Activated T-helper 2 cell treated with anti-CD3 and anti-CD28 coated beads, Interferon-gamma antibody, Interleukin-2, Interleukin-4, amounts not matched to agents 10 μg/mL and 5 μg/mL and 100 μg/mL, durations not matched to agents 14 hours and 24 hours and 36 hours (primary cell): ENCODE measurements around the gene CP. TPM values are rescaled to one million over a fixed set of nuclear protein-coding genes. Genes with fewer than 3 reads are reported as not detected.
A peak's percentile ranks its signal among the peaks of the same experiment; 100 is the strongest.

Experiments used
- DNase-seq: peaks from one replicate; pipeline ENCODE4 v3.0.0; 2021; ENCODE audit warnings: low spot score
- H3K27ac Mint-ChIP-seq: one replicate; pipeline ENCODE4 v1.8.0; 2021; ENCODE audit warnings: mixed read lengths
- H3K27me3 Mint-ChIP-seq: one replicate; pipeline ENCODE4 v1.8.0; 2021; ENCODE audit warnings: low read depth, mixed read lengths
- H3K36me3 Mint-ChIP-seq: one replicate; pipeline ENCODE4 v1.8.0; 2021; ENCODE audit warnings: low read depth, mixed read lengths
- H3K4me1 Mint-ChIP-seq: one replicate; pipeline ENCODE4 v1.8.0; 2021; ENCODE audit warnings: low read depth, mixed read lengths
- H3K4me3 Mint-ChIP-seq: one replicate; pipeline ENCODE4 v1.8.0; 2021; ENCODE audit warnings: low read depth, mild to moderate bottlenecking, moderate library complexity, mixed read lengths
- H3K9me3 Mint-ChIP-seq: one replicate; pipeline ENCODE4 v1.8.0; 2021; ENCODE audit warnings: mixed read lengths
- intact Hi-C: fragments of 100-400 bp; cut with micrococcal nuclease; formaldehyde crosslinking; loops from one replicate; pipeline ENCODE4 v1.15.1; 2023
- total RNA-seq: library from RNA; stranded (reverse); gene quantifications from 2 replicates; pipeline ENCODE4 v1.2.3, GENCODE V29; 2022

CP gene
- total RNA-seq, 1 donor from 2014 or later, result not detected

DNA sequence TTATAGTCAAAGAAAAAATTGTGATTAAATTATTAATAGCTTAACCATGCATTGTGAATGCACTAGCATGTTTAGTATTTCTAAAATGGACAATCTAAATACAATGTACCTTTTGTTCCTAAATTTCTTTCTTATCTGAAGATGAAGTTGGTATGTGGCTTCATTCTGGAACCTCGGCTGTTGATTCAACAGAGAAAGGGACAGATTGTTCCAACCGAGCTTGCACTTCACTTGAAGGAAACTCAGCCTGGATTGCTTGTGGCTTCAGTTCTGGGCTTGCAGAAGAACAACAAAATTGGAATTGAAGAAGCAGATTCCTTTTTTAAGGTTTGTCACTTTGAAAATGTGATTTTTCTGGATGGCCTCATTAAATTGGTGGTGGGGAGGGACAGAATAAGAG, 59.6 kb downstream of the CP start:
- Mint-ChIP-seq H3K4me1 (peaks cover 3% of the 10 kb centered on the region), H3K27ac (no peak overlapping the region), H3K9me3 (no peaks in the 10 kb centered on the region), H3K36me3 (peaks cover 58% of the 10 kb centered on the region), H3K27me3 (no peaks in the 10 kb centered on the region), H3K4me3 (no peak overlapping the region)
- DNase-seq, result no peak
- intact Hi-C loops, result no loop called here

DNA sequence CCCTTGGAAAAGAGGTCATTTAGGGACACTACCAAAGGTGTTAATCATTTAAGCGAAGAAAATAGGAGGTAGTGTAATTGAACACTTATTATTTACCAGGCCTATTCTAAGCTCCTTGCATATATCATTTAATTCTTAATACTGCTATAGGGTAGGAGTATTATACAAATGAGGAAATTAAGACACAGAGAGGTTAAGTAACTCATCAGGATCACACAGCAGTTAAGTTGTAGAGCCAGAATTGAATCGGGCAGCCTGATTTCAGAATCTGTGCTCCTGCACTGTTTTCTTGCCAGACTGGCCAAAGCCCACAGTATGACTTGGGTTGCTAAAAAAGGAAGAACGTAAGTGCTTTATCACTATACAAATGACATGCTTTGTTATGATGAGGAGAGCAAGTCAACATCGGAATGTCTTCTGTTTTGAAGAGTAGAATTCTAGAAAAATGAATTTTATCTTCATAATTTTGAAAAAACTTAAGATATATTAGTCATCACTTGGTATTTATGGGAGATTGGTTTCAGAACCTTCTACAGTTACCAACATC, 60.8 kb downstream of the CP start:
- H3K4me3 Mint-ChIP-seq, result no peak overlapping the region
- H3K27me3 Mint-ChIP-seq, result no peaks in the 10 kb centered on the region
- peaks cover 62% of the 10 kb centered on the region for H3K36me3 Mint-ChIP-seq
- intact Hi-C loops, result no loop called here
- no peak for DNase-seq
- no peak overlapping the region for H3K27ac Mint-ChIP-seq
- H3K9me3 Mint-ChIP-seq, result no peaks in the 10 kb centered on the region
- H3K4me1 Mint-ChIP-seq, result peaks cover 3% of the 10 kb centered on the region

GRCh38 chr3:149153402-149153801, 68.2 kb downstream of the CP start:
- Mint-ChIP-seq H3K27ac (no peak overlapping the region), H3K36me3 (peaks cover 66% of the 10 kb centered on the region)
- intact Hi-C loops, result loop anchor here (2.0 kb wide), 2 partner anchors 23 to 71 kb away; no protein-coding TSS in a partner anchor

DNA sequence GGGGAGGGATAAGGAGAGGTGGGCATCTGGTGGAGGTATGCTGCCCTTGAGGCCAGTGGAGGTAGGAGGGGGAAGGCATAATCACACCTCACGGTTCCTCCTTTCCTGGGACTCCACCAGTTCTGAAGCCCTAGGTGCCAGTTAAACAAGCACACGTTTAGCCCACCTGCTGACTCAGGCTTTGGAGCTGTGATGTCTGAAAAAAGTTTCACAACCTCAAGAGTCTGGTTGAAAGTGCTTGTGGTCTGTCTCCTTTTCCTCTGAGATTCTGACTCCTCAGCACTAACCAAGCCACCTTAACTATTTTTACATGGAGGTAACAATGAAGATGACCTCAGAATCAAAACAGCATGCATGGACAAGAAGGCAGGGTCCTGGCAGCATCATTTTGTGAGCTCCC, 69.2 kb downstream of the CP start:
- no peaks in the 10 kb centered on the region for H3K27me3 Mint-ChIP-seq
- intact Hi-C loops, result loop anchor here (2.0 kb wide), 2 partner anchors 22 to 72 kb away; no protein-coding TSS in a partner anchor
- H3K4me3 Mint-ChIP-seq, result no peak overlapping the region
- peaks cover 58% of the 10 kb centered on the region for H3K36me3 Mint-ChIP-seq
- no peak for DNase-seq
- H3K4me1 Mint-ChIP-seq, result peaks cover 18% of the 10 kb centered on the region
- H3K27ac Mint-ChIP-seq, result no peak overlapping the region
- no peaks in the 10 kb centered on the region for H3K9me3 Mint-ChIP-seq

More at GRCh38 chr3:149153402-149153801, 68.2 kb downstream of the CP start:
- peaks cover 18% of the 10 kb centered on the region for H3K4me1 Mint-ChIP-seq
- H3K27me3 Mint-ChIP-seq, result no peaks in the 10 kb centered on the region
- no peak overlapping the region for H3K4me3 Mint-ChIP-seq
- no peak for DNase-seq
- H3K9me3 Mint-ChIP-seq, result no peaks in the 10 kb centered on the region

DNA sequence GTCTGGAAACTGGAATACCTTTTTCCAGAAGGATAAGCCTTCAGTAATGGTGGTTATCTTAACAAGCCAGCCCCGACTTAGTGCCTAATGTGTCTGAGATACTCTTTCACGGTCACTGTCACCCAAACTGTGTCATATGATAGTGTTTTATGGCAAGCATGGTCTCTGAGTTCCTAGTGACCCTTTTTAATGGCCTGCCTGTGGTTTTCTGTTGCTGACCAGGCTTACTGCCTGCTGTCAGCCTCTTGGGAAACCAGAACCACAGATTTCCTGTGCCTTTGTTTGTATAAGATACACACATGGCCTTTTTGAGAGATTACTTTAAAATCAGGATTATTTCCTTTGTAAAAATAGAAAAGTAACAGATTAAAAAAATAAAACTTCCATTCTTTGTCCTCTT, 69.8 kb downstream of the CP start:
- Mint-ChIP-seq H3K4me3 (no peak overlapping the region), H3K4me1 (peaks cover 18% of the 10 kb centered on the region), H3K27ac (no peak overlapping the region), H3K27me3 (no peaks in the 10 kb centered on the region), H3K36me3 (peaks cover 54% of the 10 kb centered on the region), H3K9me3 (no peaks in the 10 kb centered on the region)
- intact Hi-C loops, result loop anchor here (2.0 kb wide), 2 partner anchors 21 to 73 kb away; no protein-coding TSS in a partner anchor
- no peak for DNase-seq

DNA sequence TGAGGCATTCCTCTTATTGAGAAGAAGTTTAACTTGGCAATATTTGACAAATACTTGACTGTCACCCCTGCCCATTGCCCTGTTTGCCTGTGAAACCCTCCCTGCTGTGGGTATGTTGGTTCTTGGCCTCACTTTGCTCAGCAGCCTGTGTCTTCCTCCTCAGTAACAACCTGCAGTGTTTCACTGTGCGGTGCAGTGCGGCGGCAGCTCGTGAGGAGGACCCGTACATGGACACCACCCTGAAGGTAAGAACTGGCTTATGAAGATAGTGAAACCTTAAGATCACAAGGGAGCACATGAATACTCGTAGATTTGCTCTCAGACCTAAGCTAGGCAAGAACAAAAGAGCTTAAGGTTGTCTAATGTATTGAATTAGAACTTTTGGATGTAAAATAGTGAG, 71.2 kb downstream of the CP start:
- Mint-ChIP-seq H3K27me3 (no peaks in the 10 kb centered on the region), H3K9me3 (no peaks in the 10 kb centered on the region), H3K4me3 (no peak overlapping the region), H3K4me1 (peaks cover 18% of the 10 kb centered on the region), H3K27ac (no peak overlapping the region), H3K36me3 (peaks cover 41% of the 10 kb centered on the region)
- DNase-seq, result no peak
- intact Hi-C loops, result no loop called here

- no peaks in the 10 kb centered on the region for H3K27me3 Mint-ChIP-seq
- no peak overlapping the region for H3K4me3 Mint-ChIP-seq
- H3K4me1 Mint-ChIP-seq, result no peaks in the 10 kb centered on the region
- no peak for DNase-seq
- H3K36me3 Mint-ChIP-seq, result peaks cover 34% of the 10 kb centered on the region
- H3K27ac Mint-ChIP-seq, result no peak overlapping the region
- intact Hi-C loops, result no loop called here
- H3K9me3 Mint-ChIP-seq, result no peaks in the 10 kb centered on the region
Measured at GRCh38 chr3:149145974-149146373, 75.7 kb downstream of the CP start.

GRCh38 chr3:149145356-149145755, 76.3 kb downstream of the CP start:
- intact Hi-C loops, result no loop called here
- no peak for DNase-seq
- Mint-ChIP-seq H3K9me3 (no peaks in the 10 kb centered on the region), H3K27me3 (no peaks in the 10 kb centered on the region), H3K36me3 (peaks cover 30% of the 10 kb centered on the region), H3K4me3 (no peak overlapping the region), H3K4me1 (no peaks in the 10 kb centered on the region), H3K27ac (no peak overlapping the region)

DNA sequence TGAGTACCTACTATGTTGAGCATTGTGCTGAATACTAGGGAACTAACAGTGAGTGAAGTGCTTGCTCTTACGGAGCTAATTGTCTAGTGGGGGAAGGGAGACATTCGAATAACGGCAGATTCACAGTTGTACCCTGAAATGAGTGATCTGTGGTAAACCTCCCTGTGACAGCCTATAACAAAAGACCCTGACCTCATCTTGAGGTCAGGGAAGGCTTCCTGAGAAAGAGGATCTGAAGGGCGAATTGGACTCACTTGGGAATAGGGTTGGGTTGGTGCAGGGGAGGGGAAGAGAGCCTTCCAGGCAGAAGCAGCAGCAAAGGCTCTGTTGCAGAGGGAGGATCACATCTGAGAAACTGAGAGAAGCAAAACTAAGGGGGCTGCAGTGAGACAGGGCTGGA, 78.9 kb downstream of the CP start:
- no peak for DNase-seq
- no peaks in the 10 kb centered on the region for H3K9me3 Mint-ChIP-seq
- H3K4me3 Mint-ChIP-seq, result no peak overlapping the region
- no peaks in the 10 kb centered on the region for H3K27me3 Mint-ChIP-seq
- H3K27ac Mint-ChIP-seq, result no peak overlapping the region
- intact Hi-C loops, result no loop called here
- peaks cover 29% of the 10 kb centered on the region for H3K36me3 Mint-ChIP-seq
- no peaks in the 10 kb centered on the region for H3K4me1 Mint-ChIP-seq

- H3K27ac Mint-ChIP-seq, result no peak overlapping the region
- H3K27me3 Mint-ChIP-seq, result no peaks in the 10 kb centered on the region
- H3K4me3 Mint-ChIP-seq, result no peak overlapping the region
- intact Hi-C loops, result no loop called here
- H3K4me1 Mint-ChIP-seq, result peaks cover 28% of the 10 kb centered on the region
- H3K36me3 Mint-ChIP-seq, result peaks cover 22% of the 10 kb centered on the region
- H3K9me3 Mint-ChIP-seq, result no peaks in the 10 kb centered on the region
- DNase-seq, result no peak
Measured at GRCh38 chr3:149134575-149134974, 87.1 kb downstream of the CP start.

DNA sequence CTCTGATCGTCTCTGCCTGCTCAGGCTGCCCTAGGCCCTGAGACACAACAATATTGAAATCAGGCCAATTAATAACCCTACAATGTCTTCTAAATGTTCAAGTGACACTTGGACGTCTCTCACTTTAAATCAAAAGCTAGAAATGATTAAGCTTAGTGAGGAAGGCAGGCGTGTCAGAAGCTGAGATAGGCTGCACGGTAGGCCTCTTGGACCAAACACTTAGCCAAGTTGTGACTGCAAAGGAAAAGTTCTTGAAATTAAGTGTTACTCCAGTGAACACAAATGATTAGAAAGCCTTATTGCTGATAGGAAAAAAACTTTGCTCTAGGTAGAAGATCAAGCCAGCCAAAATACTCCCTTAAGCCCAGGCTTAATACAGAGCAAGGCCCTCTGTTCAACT, 90.0 kb downstream of the CP start:
- peak overlapping the region; percentile 90 for H3K4me3 Mint-ChIP-seq
- H3K27me3 Mint-ChIP-seq, result peaks cover 9% of the 10 kb centered on the region
- no peak overlapping the region for H3K27ac Mint-ChIP-seq
- intact Hi-C loops, result loop anchor here (2.0 kb wide), 1 partner anchor 21 kb away; no protein-coding TSS in a partner anchor
- no peak for DNase-seq
- H3K4me1 Mint-ChIP-seq, result peaks cover 32% of the 10 kb centered on the region
- H3K36me3 Mint-ChIP-seq, result peaks cover 22% of the 10 kb centered on the region
- H3K9me3 Mint-ChIP-seq, result no peaks in the 10 kb centered on the region

DNA sequence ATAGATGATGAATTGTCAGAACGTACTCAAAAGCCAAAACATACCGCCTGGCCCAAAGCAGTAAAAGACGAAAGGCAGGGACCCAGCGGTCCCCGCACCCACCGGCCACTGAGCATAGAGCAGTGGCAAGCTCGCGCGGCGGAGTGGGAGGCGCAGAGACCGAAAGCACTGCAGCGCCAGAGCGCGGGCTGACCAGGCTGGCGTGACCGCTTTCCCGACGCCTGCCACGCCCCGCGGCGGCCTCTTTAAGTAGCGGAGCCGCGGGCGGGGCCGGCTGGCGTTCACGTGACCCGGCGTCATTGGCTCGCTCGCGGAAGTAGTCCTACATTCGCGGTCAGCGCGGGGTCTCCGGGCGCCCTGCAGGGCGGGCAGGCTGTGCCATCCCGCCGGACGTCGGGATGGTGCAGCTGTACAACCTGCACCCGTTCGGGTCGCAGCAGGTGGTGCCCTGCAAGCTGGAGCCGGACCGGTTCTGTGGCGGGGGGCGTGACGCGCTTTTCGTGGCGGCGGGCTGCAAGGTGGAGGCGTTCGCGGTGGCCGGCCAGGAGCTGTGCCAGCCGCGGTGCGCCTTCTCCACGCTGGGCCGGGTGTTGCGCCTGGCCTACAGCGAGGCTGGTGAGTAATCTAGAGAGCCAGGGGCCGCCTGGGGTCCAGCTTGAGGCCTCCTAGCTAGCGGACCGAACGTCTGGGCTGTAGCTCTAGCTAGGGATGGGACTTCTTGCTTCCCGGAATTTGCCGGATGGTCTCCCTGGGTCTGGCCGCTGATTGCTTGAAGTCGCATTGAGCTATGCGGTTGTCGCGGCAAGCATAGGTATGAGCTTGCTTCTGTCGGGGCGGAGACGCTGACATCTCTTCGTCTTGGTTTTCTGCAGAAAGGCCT, 92.1 kb downstream of the CP start, which contains the start of gene HPS3:
Gene HPS3 (plus strand): TSS at position 313 of the 880 bp plus-strand sequence. CDS start 86 bp downstream, at position 399.
- H3K27me3 Mint-ChIP-seq, result peaks cover 21% of the 10 kb centered on the region
- H3K36me3 Mint-ChIP-seq, result peaks cover 22% of the 10 kb centered on the region
- peak; percentile 81 for DNase-seq
- intact Hi-C loops, result loop anchor here (1.0 to 2.0 kb wide), 3 partner anchors 23 to 138 kb away; partner anchors contain the start of genes GYG1 and HLTF
- H3K27ac Mint-ChIP-seq, result peak within 1 kb of the TSS; percentile 81
- peak within 1 kb of the TSS; percentile 90 for H3K4me3 Mint-ChIP-seq
- no peaks in the 10 kb centered on the region for H3K9me3 Mint-ChIP-seq
- H3K4me1 Mint-ChIP-seq, result peaks cover 32% of the 10 kb centered on the region

DNA sequence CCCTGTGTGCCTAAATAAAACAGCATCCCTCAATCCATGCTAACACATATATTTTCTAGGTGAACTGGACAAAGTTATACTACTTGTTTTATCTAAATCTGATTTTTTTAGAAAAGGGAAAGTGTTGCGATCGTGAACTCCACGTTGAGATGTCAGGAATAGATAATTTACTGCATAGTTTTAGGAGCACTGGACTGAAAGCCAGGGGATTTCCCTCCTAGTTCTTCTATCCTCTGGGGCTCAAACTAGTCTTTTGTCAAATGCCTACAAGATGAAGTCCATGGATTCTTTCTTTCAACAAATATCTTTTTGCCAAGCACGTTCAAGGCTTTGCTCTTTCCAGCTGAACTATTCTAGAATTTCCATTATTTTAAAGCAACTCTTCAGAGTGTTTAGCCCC, 92.8 kb downstream of the CP start:
- H3K9me3 Mint-ChIP-seq, result no peaks in the 10 kb centered on the region
- H3K4me1 Mint-ChIP-seq, result peaks cover 32% of the 10 kb centered on the region
- peak overlapping the region; percentile 65 for H3K27ac Mint-ChIP-seq
- peaks cover 22% of the 10 kb centered on the region for H3K36me3 Mint-ChIP-seq
- no peak for DNase-seq
- H3K27me3 Mint-ChIP-seq, result peaks cover 27% of the 10 kb centered on the region
- H3K4me3 Mint-ChIP-seq, result peak overlapping the region; percentile 90
- intact Hi-C loops, result loop anchor here (1.0 kb wide), 2 partner anchors 43 to 138 kb away; partner anchors contain the start of genes GYG1 and HLTF
